Measurements from ENCODE around the gene LINC00237.

DNA sequence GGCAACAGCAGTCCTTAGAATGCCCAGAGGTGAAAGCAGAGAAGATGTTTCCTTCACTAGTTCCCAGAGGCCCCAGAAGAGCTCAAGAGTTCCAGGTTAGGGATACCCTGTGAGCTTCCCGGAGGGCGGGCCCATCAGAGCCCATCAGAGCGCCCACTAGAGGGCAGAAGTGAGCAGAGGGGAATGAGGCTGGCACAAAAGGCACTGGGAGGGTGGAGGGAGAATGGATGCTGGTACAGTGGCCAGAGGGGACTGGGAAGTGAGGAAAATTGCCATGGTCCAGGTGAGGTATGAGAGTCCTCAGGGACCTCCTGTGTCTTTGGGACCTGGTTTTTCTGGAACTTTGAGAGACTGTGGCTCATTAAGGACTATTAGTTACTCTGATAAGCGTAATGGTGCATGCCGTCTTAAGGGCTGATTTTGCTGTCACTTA is 57.3 kb downstream of the LINC00237 start:
- TF ChIP-seq, protein P1, sequence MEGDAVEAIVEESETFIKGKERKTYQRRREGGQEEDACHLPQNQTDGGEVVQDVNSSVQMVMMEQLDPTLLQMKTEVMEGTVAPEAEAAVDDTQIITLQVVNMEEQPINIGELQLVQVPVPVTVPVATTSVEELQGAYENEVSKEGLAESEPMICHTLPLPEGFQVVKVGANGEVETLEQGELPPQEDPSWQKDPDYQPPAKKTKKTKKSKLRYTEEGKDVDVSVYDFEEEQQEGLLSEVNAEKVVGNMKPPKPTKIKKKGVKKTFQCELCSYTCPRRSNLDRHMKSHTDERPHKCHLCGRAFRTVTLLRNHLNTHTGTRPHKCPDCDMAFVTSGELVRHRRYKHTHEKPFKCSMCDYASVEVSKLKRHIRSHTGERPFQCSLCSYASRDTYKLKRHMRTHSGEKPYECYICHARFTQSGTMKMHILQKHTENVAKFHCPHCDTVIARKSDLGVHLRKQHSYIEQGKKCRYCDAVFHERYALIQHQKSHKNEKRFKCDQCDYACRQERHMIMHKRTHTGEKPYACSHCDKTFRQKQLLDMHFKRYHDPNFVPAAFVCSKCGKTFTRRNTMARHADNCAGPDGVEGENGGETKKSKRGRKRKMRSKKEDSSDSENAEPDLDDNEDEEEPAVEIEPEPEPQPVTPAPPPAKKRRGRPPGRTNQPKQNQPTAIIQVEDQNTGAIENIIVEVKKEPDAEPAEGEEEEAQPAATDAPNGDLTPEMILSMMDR (IDR thresholded peaks at IDR 0.05) = no peak
- no peak for TF ChIP-seq POLR2A (IDR thresholded peaks at IDR 0.05)
